ENCODE data around the gene TNP2.

TNP2 gene

GRCh38 chr16:11260596-11260966 is 8.5 kb downstream of the TNP2 start:
- no peak overlapping the region for H3K4me3 ChIP-seq (ENCODE audit: low read depth, low read length)

GRCh38 chr16:11259655-11260595 is 9.2 kb downstream of the TNP2 start:
- TF ChIP-seq CTCF (IDR thresholded peaks at IDR 0.05; ENCODE audit: low read depth, low read length) = no peak
- Histone ChIP-seq H3K4me3 (ENCODE audit: low read depth, low read length) (no peak overlapping the region), H3K9me3 (ENCODE audit: severe bottlenecking) (no peaks in the 10 kb centered on the region), H3K27ac (no peak overlapping the region), H3K36me3 (no peaks in the 10 kb centered on the region), H3K27me3 (ENCODE audit: insufficient read depth, low read depth, severe bottlenecking) (no peaks in the 10 kb centered on the region)
- no peak for DNase-seq

More at GRCh38 chr16:11260596-11260966, 8.5 kb downstream of the TNP2 start:
- H3K27ac ChIP-seq = no peak overlapping the region
- no peaks in the 10 kb centered on the region for H3K9me3 ChIP-seq (ENCODE audit: severe bottlenecking)
- H3K27me3 ChIP-seq (ENCODE audit: insufficient read depth, low read depth, severe bottlenecking) = no peaks in the 10 kb centered on the region
- TF ChIP-seq CTCF (IDR thresholded peaks at IDR 0.05; ENCODE audit: low read depth, low read length) = no peak
- no peaks in the 10 kb centered on the region for H3K36me3 ChIP-seq
- DNase-seq = no peak

- no peaks in the 10 kb centered on the region for H3K9me3 ChIP-seq (ENCODE audit: severe bottlenecking)
- no peak for DNase-seq
- no peaks in the 10 kb centered on the region; the same call in 1 of the 2 replicates for H3K36me3 ChIP-seq
- H3K4me3 ChIP-seq (ENCODE audit: low read depth, low read length) = no peak overlapping the region
- no peaks in the 10 kb centered on the region for H3K27me3 ChIP-seq (ENCODE audit: insufficient read depth, low read depth, severe bottlenecking)
- no peak overlapping the region for H3K27ac ChIP-seq
- TF ChIP-seq CTCF (IDR thresholded peaks at IDR 0.05; ENCODE audit: low read depth, low read length) = no peak
These were observed 10.3 kb downstream of the TNP2 start for GRCh38 chr16:11258553-11259492.

- peak; percentile 93 for TF ChIP-seq CTCF (IDR thresholded peaks at IDR 0.05; ENCODE audit: low read depth, low read length)
- H3K27ac ChIP-seq = no peak overlapping the region
- DNase-seq = peak; percentile 84
- H3K9me3 ChIP-seq (ENCODE audit: severe bottlenecking) = no peaks in the 10 kb centered on the region
- H3K27me3 ChIP-seq (ENCODE audit: insufficient read depth, low read depth, severe bottlenecking) = no peaks in the 10 kb centered on the region
- peak overlapping the region; percentile 78 for H3K4me3 ChIP-seq (ENCODE audit: low read depth, low read length)
- no peaks in the 10 kb centered on the region; the same call in 1 of the 2 replicates for H3K36me3 ChIP-seq
These were observed 11.8 kb downstream of the TNP2 start for GRCh38 chr16:11257131-11257938.

GRCh38 chr16:11256661-11257130 is 12.4 kb downstream of the TNP2 start:
- H3K4me3 ChIP-seq (ENCODE audit: low read depth, low read length) = peak overlapping the region; percentile 78
- no peaks in the 10 kb centered on the region for H3K27me3 ChIP-seq (ENCODE audit: insufficient read depth, low read depth, severe bottlenecking)
- peak overlapping the region; percentile 83 for H3K27ac ChIP-seq
- TF ChIP-seq CTCF (IDR thresholded peaks at IDR 0.05; ENCODE audit: low read depth, low read length) = no peak
- no peaks in the 10 kb centered on the region; the same call in 1 of the 2 replicates for H3K36me3 ChIP-seq
- no peaks in the 10 kb centered on the region for H3K9me3 ChIP-seq (ENCODE audit: severe bottlenecking)
- DNase-seq = peak; percentile 38

Measured in WERI-Rb-1 (cell line).